NCI-H2227 (cell line): ENCODE measurements around the gene ICE2.

ENCODE experiments used
- DNase-seq: peaks from one replicate; lab custom pipeline; 2025; ENCODE audit not compliant: unreplicated experiment; lab: John Stamatoyannopoulos, UW

The ICE2 gene

GRCh38 chr15:60373327-60373726, 105.6 kb downstream of the ICE2 start:
- DNase-seq: no peak

DNA sequence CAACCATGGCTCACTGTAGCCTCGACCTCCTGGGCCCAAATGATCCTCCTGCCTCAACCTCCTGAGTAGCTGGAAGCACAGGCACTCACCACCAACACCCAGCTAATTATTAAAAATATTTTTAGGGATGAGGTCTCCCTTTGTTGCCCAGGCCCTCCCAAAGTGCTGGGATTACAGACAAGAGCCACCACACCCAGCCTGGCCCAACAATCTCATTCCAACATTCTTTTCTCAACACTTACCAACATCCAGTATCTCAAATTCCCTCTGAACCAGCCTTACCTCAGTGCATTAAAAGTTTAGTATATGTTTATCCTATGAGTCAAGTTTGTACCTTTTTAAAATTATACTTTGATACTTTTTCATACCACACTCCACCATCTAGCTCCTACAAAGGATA, 106.2 kb downstream of the ICE2 start:
- DNase-seq: no peak

GRCh38 chr15:60372227-60372626, 106.7 kb downstream of the ICE2 start:
- DNase-seq: no peak

DNA sequence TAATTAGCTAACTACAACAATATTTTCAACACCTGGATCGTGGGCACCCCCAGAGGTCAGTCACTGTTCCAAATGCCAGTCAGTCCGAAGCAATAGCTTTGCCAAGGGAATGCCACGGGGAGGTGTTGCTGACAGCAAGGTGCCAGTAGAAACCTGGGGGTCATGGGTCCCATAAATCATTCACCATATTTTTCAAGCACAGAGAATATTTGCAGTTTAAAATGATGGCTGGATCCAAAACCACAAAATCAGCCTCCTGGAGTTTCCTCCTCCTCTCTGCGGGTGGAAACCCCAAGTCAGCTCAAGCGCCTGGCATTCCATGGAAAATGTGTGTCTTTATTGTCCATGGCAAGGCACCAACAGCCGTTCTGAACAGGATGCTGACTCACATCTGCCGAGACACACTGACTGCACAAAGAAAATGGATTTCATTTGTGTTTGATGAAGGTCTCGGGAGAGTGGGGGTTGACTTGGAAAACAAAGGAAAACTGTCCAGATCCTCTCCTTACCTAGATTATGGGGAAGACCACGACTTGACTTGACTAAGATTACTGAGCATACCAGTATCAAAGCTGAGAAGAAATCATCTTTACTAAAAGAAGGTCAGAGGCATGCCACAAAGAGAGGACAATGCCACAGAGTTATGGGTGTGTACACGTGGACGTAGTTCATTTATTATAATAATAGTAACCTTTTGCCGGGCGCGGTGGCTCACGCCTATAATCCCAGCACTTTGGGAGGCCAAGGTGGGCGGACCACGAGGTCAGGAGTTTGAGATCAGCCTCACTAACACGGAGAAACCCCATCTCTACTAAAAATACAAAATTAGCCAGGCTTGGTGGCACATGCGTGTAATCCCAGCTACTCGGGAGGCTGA, 107.5 kb downstream of the ICE2 start:
- DNase-seq: no peak

GRCh38 chr15:60370869-60371136, 108.1 kb downstream of the ICE2 start:
- DNase-seq: no peak

GRCh38 chr15:60370105-60370868, 108.7 kb downstream of the ICE2 start:
- DNase-seq: no peak

GRCh38 chr15:60369696-60370095, 109.2 kb downstream of the ICE2 start:
- DNase-seq: no peak
